ENCODE data around the gene GNG7. TPM values are rescaled to one million over a fixed set of nuclear protein-coding genes. Genes with fewer than 3 reads are reported as not detected.

Gene GNG7
- total and polyA plus RNA-seq, 10 of the 15 experiments (the other 5 are each of a cell fraction or from before 2014, with no cell fraction given) = 1.9 to 13.6 (median 6.5) TPM

- TF ChIP-seq REST (IDR thresholded peaks at IDR 0.05; ENCODE audit: low read depth, low read length) (no peak), FOXM1 (IDR thresholded peaks at IDR 0.05; ENCODE audit: low read depth, low read length) (no peak), KAT2A (conservative IDR thresholded peaks at IDR 0.05; ENCODE audit: control insufficient read depth, low read depth, low read length) (no peak), RAD51 (IDR thresholded peaks at IDR 0.05) (peak; percentile 33; the same call in 1 of the 2 replicates), HSF1 (IDR thresholded peaks at IDR 0.05; ENCODE audit: low read depth, low read length) (peak; percentile 100), HDGF (IDR thresholded peaks at IDR 0.05) (0 out of 2 replicates have a peak, but pooled peaks have one; percentile 40), MYB (IDR thresholded peaks at IDR 0.05; ENCODE audit: borderline replicate concordance, low read depth, low read length) (no peak), ZNF687 (IDR thresholded peaks at IDR 0.05) (peak; percentile 47; the same call in 1 of the 2 replicates), CHD4 (IDR thresholded peaks at IDR 0.05) (no peak), IKZF2 (IDR thresholded peaks at IDR 0.05) (peak; percentile 90), EP300 (IDR thresholded peaks at IDR 0.05; ENCODE audit: borderline replicate concordance in 1 of 2, control insufficient read depth in 1 of 2, low read depth in 2 of 2, low read length in 2 of 2) (peak; percentile 57 to 100; a peak in 2 of 4 replicates), RUNX3 (IDR thresholded peaks at IDR 0.05; ENCODE audit: low read length) (peak; percentile 93), ZNF207 (IDR thresholded peaks at IDR 0.05; ENCODE audit: borderline replicate concordance) (no peak), MLLT1 (IDR thresholded peaks at IDR 0.05) (0 out of 2 replicates have a peak, but pooled peaks have one; percentile 30), CBFB (IDR thresholded peaks at IDR 0.05; ENCODE audit: low read depth) (0 out of 2 replicates have a peak, but pooled peaks have one; percentile 65), SPI1 (IDR thresholded peaks at IDR 0.05; ENCODE audit: borderline replicate concordance, insufficient read depth, low read depth, low read length) (peak; percentile 58)
These were observed 24.3 kb downstream of the GNG7 start (continued) for GRCh38 chr19:2678044-2678671.

Measured in GM12878 (cell line).